Sigmoid colon (tissue), 4 donors: Measurements from ENCODE around the gene KCNQ5.

Source experiments
- POLR2A ChIP-seq, 2 donors: fragments of 450-650 bp; IDR thresholded peaks; one replicate each; pipeline ENCODE4 v1.6.1; 2016; ENCODE audit warnings: antibody characterized with exemption in 2 of 2, mild to moderate bottlenecking in 2 of 2, moderate library complexity in 2 of 2
- POLR2AphosphoS5 ChIP-seq, 4 donors: sonication (generic); formaldehyde crosslinking; IDR thresholded peaks; one replicate each; pipeline ENCODE4 v1.6.1; 2017; ENCODE audit warnings: antibody characterized with exemption in 4 of 4
- TF ChIP-seq, protein P1 (sequence below), 4 experiments: fragments of 450-650 bp in 3 of 4; fragments of 200-600 bp in 1 of 4; IDR thresholded peaks; one replicate each; pipeline ENCODE4 v1.5.1; 2016 to 2019; ENCODE audit warnings: antibody characterized with exemption in 4 of 4, mild to moderate bottlenecking in 3 of 4, moderate library complexity in 2 of 4

DNA sequence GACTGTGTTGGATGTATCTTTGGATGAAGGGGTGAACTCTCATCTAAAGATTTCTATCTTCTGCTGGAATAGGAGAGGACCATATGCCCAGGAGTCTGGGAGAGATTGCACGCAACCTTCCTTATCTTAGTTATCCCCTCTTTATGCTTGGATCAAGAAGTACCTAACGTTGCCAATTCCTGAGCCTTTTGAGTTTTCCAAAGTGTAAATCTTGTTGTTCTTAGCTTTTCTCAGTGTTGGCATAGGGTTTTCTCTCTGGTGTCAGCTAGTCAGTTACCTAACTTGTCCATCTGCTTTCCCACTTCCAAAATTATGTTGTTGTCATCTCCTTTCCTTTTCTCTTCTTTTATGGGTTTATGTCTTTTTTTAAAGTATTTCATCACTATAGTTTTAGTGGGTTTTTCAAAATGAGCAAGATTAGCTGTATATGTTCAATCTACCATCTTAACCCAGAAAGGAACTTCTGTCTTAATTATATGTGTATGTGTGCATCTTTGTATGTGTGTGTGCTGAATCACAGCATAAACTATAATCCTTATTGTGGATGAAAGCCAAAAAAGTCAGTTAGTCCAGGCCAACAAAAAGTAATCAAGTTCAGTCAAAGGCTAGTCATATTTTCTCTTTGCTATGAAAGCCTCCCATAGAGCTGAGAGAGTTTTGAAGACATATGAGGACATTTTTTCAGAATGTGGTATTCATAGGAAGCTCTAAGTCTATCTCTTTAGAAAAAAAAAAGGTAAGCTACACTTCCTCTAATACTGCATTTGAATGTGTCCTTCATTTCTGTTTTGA, 531.3 kb downstream of the KCNQ5 start:
- TF ChIP-seq, protein P1, sequence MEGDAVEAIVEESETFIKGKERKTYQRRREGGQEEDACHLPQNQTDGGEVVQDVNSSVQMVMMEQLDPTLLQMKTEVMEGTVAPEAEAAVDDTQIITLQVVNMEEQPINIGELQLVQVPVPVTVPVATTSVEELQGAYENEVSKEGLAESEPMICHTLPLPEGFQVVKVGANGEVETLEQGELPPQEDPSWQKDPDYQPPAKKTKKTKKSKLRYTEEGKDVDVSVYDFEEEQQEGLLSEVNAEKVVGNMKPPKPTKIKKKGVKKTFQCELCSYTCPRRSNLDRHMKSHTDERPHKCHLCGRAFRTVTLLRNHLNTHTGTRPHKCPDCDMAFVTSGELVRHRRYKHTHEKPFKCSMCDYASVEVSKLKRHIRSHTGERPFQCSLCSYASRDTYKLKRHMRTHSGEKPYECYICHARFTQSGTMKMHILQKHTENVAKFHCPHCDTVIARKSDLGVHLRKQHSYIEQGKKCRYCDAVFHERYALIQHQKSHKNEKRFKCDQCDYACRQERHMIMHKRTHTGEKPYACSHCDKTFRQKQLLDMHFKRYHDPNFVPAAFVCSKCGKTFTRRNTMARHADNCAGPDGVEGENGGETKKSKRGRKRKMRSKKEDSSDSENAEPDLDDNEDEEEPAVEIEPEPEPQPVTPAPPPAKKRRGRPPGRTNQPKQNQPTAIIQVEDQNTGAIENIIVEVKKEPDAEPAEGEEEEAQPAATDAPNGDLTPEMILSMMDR (IDR thresholded peaks at IDR 0.05), result no peak
- TF ChIP-seq POLR2A (IDR thresholded peaks at IDR 0.05) (no peak), POLR2AphosphoS5 (IDR thresholded peaks at IDR 0.05) (no peak)
